ENCODE measurements around the gene PLXNB3.

DNA sequence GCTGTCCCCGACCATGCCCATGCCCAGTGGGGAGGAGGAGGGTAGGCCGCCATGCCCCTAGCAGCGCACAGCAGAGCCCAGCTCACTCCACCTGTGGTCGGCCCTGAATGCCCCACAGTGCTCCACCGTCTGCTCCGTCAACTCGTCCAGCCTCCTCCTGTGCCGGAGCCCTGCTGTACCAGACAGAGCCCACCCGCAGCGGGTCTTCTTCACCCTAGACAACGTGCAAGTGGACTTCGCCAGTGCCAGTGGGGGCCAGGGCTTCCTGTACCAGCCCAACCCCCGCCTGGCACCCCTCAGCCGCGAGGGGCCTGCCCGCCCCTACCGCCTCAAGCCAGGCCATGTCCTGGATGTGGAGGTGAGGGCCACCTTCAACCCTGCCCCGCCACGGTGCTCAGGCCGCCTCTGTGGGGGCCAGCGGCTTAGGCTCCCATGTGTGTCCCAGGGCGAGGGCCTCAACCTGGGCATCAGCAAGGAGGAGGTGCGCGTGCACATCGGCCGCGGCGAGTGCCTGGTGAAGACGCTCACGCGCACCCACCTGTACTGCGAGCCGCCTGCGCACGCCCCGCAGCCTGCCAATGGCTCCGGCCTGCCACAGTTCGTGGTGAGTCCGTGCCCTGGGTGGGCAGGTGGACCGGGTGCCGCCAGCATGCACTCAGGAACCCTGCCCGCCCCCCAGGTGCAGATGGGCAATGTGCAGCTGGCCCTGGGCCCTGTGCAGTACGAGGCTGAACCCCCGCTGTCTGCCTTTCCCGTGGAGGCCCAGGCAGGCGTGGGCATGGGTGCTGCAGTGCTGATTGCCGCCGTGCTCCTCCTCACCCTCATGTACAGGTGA is 9.9 kb downstream of the PLXNB3 start:
- TF ChIP-seq, protein P1, sequence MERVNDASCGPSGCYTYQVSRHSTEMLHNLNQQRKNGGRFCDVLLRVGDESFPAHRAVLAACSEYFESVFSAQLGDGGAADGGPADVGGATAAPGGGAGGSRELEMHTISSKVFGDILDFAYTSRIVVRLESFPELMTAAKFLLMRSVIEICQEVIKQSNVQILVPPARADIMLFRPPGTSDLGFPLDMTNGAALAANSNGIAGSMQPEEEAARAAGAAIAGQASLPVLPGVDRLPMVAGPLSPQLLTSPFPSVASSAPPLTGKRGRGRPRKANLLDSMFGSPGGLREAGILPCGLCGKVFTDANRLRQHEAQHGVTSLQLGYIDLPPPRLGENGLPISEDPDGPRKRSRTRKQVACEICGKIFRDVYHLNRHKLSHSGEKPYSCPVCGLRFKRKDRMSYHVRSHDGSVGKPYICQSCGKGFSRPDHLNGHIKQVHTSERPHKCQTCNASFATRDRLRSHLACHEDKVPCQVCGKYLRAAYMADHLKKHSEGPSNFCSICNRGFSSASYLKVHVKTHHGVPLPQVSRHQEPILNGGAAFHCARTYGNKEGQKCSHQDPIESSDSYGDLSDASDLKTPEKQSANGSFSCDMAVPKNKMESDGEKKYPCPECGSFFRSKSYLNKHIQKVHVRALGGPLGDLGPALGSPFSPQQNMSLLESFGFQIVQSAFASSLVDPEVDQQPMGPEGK (CRISPR knock-in tag; IDR thresholded peaks at IDR 0.05; ENCODE audit: borderline replicate concordance), result no peak
- TF ChIP-seq ISL1 (CRISPR knock-in tag; IDR thresholded peaks at IDR 0.05) (no peak), ZFP30 (CRISPR knock-in tag; IDR thresholded peaks at IDR 0.05) (no peak), ZFP3 (CRISPR knock-in tag; IDR thresholded peaks at IDR 0.05) (no peak), ESRRG (CRISPR knock-in tag; IDR thresholded peaks at IDR 0.05) (no peak), SNAI2 (CRISPR knock-in tag; IDR thresholded peaks at IDR 0.05) (no peak), OSR1 (CRISPR knock-in tag; IDR thresholded peaks at IDR 0.05) (no peak)
- TF ChIP-seq, protein P2, sequence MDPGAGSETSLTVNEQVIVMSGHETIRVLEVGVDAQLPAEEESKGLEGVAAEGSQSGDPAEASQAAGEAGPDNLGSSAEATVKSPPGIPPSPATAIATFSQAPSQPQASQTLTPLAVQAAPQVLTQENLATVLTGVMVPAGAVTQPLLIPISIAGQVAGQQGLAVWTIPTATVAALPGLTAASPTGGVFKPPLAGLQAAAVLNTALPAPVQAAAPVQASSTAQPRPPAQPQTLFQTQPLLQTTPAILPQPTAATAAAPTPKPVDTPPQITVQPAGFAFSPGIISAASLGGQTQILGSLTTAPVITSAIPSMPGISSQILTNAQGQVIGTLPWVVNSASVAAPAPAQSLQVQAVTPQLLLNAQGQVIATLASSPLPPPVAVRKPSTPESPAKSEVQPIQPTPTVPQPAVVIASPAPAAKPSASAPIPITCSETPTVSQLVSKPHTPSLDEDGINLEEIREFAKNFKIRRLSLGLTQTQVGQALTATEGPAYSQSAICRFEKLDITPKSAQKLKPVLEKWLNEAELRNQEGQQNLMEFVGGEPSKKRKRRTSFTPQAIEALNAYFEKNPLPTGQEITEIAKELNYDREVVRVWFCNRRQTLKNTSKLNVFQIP (CRISPR knock-in tag; IDR thresholded peaks at IDR 0.05; ENCODE audit: borderline replicate concordance, low read depth), result no peak
- TF ChIP-seq, protein P3, sequence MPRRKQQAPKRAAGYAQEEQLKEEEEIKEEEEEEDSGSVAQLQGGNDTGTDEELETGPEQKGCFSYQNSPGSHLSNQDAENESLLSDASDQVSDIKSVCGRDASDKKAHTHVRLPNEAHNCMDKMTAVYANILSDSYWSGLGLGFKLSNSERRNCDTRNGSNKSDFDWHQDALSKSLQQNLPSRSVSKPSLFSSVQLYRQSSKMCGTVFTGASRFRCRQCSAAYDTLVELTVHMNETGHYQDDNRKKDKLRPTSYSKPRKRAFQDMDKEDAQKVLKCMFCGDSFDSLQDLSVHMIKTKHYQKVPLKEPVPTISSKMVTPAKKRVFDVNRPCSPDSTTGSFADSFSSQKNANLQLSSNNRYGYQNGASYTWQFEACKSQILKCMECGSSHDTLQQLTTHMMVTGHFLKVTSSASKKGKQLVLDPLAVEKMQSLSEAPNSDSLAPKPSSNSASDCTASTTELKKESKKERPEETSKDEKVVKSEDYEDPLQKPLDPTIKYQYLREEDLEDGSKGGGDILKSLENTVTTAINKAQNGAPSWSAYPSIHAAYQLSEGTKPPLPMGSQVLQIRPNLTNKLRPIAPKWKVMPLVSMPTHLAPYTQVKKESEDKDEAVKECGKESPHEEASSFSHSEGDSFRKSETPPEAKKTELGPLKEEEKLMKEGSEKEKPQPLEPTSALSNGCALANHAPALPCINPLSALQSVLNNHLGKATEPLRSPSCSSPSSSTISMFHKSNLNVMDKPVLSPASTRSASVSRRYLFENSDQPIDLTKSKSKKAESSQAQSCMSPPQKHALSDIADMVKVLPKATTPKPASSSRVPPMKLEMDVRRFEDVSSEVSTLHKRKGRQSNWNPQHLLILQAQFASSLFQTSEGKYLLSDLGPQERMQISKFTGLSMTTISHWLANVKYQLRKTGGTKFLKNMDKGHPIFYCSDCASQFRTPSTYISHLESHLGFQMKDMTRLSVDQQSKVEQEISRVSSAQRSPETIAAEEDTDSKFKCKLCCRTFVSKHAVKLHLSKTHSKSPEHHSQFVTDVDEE (CRISPR knock-in tag; IDR thresholded peaks at IDR 0.05), result no peak
